H1 (cell line): ENCODE measurements around the gene ZNF396. TPM values are rescaled to one million over a fixed set of nuclear protein-coding genes. Genes with fewer than 3 reads are reported as not detected.

Source experiments
- CTCF ChIA-PET: fragments of 300-600 bp; sonication (Branson Sonifier 250); formaldehyde crosslinking; loops from one replicate; lab custom pipeline; 2021; ENCODE audit not compliant: partially characterized antibody; lab: Charles Lee
- POLR2A ChIA-PET: fragments of 300-600 bp; sonication (Branson Sonifier 250); formaldehyde crosslinking; loops from one replicate; lab custom pipeline; 2021; ENCODE audit warnings: inconsistent platforms; ENCODE audit not compliant: partially characterized antibody; lab: Charles Lee
- DNase-seq, 2 experiments: peaks; one replicate each; pipeline versions ENCODE4 v3.0.0 to v3.0.0-alpha.2; 2010 to 2022; ENCODE audit warnings: low spot score in 2 of 2, low read depth in 1 of 2, mixed read lengths in 1 of 2
- FAIRE-seq: peaks from 2 replicates; lab custom pipeline; 2011; peaks lifted over from hg19 to GRCh38; lab: Jason Lieb, UNC
- H2AFZ ChIP-seq: 2 replicates; pipeline ENCODE4 v1.8.1; 2012; ENCODE audit warnings: low read length, inconsistent platforms
- H2AK5ac ChIP-seq: 2 replicates; pipeline ENCODE4 v1.6.1; 2013; ENCODE audit warnings: low read depth, low read length
- H2BK120ac ChIP-seq: replicated peaks from 2 replicates; pipeline ENCODE3; 2013; ENCODE audit warnings: low read depth, low read length, inconsistent platforms
- H2BK12ac ChIP-seq: 2 replicates; pipeline ENCODE4 v1.6.1; 2013; ENCODE audit warnings: low read depth, low read length
- H2BK15ac ChIP-seq: 2 replicates; pipeline ENCODE4 v1.6.1; 2013; ENCODE audit warnings: low read length
- H2BK20ac ChIP-seq: 2 replicates; pipeline ENCODE4 v1.6.1; 2013; ENCODE audit warnings: low read length
- H2BK5ac ChIP-seq: 2 replicates; pipeline ENCODE4 v1.6.1; 2013; ENCODE audit warnings: low read depth, low read length
- H3K14ac ChIP-seq: 2 replicates; pipeline ENCODE4 v1.6.1; 2013; ENCODE audit warnings: inconsistent platforms; ENCODE audit not compliant: insufficient read length
- H3K18ac ChIP-seq: 2 replicates; pipeline ENCODE4 v1.6.1; 2013; ENCODE audit warnings: low read length; ENCODE audit errors: extremely low read depth
- H3K23ac ChIP-seq: 2 replicates; pipeline ENCODE4 v1.6.1; 2013; ENCODE audit warnings: inconsistent platforms; ENCODE audit not compliant: insufficient read length
- H3K23me2 ChIP-seq: 2 replicates; pipeline ENCODE4 v1.6.1; 2013; ENCODE audit warnings: low read depth, low read length
- H3K27ac ChIP-seq: 2 replicates; pipeline ENCODE4 v1.6.1; 2011; ENCODE audit warnings: low read depth, low read length, inconsistent platforms
- H3K27me3 ChIP-seq, 4 experiments: replicated peaks in 1 of 4; 1 replicate in 1 of 4; 2 replicates in 3 of 4; pipeline versions ENCODE4 v1.6.1 to v1.8.1; 2011 to 2013; ENCODE audit warnings: low read length in 3 of 4, mild to moderate bottlenecking in 3 of 4, inconsistent platforms in 2 of 4, mixed read lengths in 2 of 4, moderate library complexity in 1 of 4; ENCODE audit not compliant: control insufficient read depth in 3 of 4, insufficient read depth in 3 of 4; ENCODE audit errors: extremely low read depth in 1 of 4
- H3K36me3 ChIP-seq, 4 experiments: 2 replicates each; pipeline versions ENCODE4 v1.6.1 to v1.8.1; 2011 to 2013; ENCODE audit warnings: mild to moderate bottlenecking in 4 of 4, low read length in 3 of 4, moderate library complexity in 2 of 4, control low read depth in 1 of 4, inconsistent platforms in 1 of 4; ENCODE audit not compliant: insufficient read depth in 4 of 4, control insufficient read depth in 2 of 4
- H3K4ac ChIP-seq: replicated peaks from 2 replicates; pipeline ENCODE3; 2013; ENCODE audit warnings: low read length, low read depth, mixed read lengths, inconsistent platforms; ENCODE audit not compliant: insufficient read length
- H3K4me1 ChIP-seq, 4 experiments: replicated peaks in 1 of 4; 1 replicate in 1 of 4; 2 replicates in 3 of 4; pipeline versions ENCODE4 v1.6.1 to v1.8.1; 2011 to 2013; ENCODE audit warnings: low read length in 3 of 4, inconsistent platforms in 2 of 4, mixed read lengths in 1 of 4; ENCODE audit not compliant: insufficient read depth in 4 of 4, control insufficient read depth in 3 of 4
- H3K4me2 ChIP-seq, 2 experiments: 2 replicates each; pipeline versions ENCODE4 v1.6.1 to v1.8.1; 2011 to 2013; ENCODE audit warnings: low read depth in 2 of 2, low read length in 2 of 2, control low read depth in 1 of 2, inconsistent platforms in 1 of 2, mild to moderate bottlenecking in 1 of 2; ENCODE audit not compliant: insufficient read depth in 1 of 2
- H3K4me3 ChIP-seq, 4 experiments: fragments of 200-600, 300-600 bp in 1 of 4; sonication (generic), shearing (Covaris generic), sonication (Bioruptor Twin) in 1 of 4; 2 replicates each; pipeline versions ENCODE4 v1.5.1 to v1.8.1; 2011 to 2016; ENCODE audit warnings: low read length in 4 of 4, low read depth in 3 of 4, control low read depth in 2 of 4, inconsistent platforms in 2 of 4, mild to moderate bottlenecking in 2 of 4, mixed read lengths in 1 of 4, moderate library complexity in 1 of 4; ENCODE audit not compliant: insufficient read depth in 2 of 4; ENCODE audit errors: extremely low read depth in 1 of 4
- H3K56ac ChIP-seq: replicated peaks from 2 replicates; pipeline ENCODE3; 2013; ENCODE audit warnings: low read depth, mild to moderate bottlenecking, mixed read lengths, low read length, inconsistent platforms; ENCODE audit not compliant: insufficient read length
- H3K79me1 ChIP-seq: 2 replicates; pipeline ENCODE4 v1.6.1; 2013; ENCODE audit warnings: low read depth, low read length, control low read depth
- H3K79me2 ChIP-seq, 2 experiments: 2 replicates each; pipeline versions ENCODE4 v1.6.1 to v1.8.1; 2012 to 2013; ENCODE audit warnings: low read length in 2 of 2, mild to moderate bottlenecking in 2 of 2, inconsistent platforms in 1 of 2; ENCODE audit not compliant: insufficient read depth in 2 of 2, control insufficient read depth in 1 of 2
- H3K9ac ChIP-seq, 4 experiments: replicated peaks in 1 of 4; 1 replicate in 1 of 4; 2 replicates in 3 of 4; pipeline versions ENCODE4 v1.6.1 to v1.8.1; 2011 to 2013; ENCODE audit warnings: low read depth in 3 of 4, low read length in 3 of 4, control low read depth in 2 of 4, mild to moderate bottlenecking in 2 of 4, moderate library complexity in 2 of 4, inconsistent platforms in 1 of 4; ENCODE audit errors: extremely low read depth in 1 of 4
- H3K9me3 ChIP-seq, 2 experiments: 2 replicates each; pipeline versions ENCODE4 v1.6.1 to v1.8.1; 2012 to 2013; ENCODE audit warnings: mild to moderate bottlenecking in 2 of 2, moderate library complexity in 2 of 2, control low read depth in 1 of 2, inconsistent platforms in 1 of 2, low read depth in 1 of 2, low read length in 1 of 2, mixed read lengths in 1 of 2; ENCODE audit not compliant: insufficient read depth in 2 of 2
- H4K20me1 ChIP-seq, 2 experiments: replicated peaks in 1 of 2; 2 replicates each; pipeline versions ENCODE3 to v1.8.1; 2011 to 2013; ENCODE audit warnings: inconsistent platforms in 2 of 2, low read length in 2 of 2, mild to moderate bottlenecking in 1 of 2; ENCODE audit not compliant: insufficient read depth in 2 of 2, control insufficient read depth in 1 of 2
- H4K5ac ChIP-seq: 2 replicates; pipeline ENCODE4 v1.6.1; 2013; ENCODE audit warnings: low read length, low read depth, mixed read lengths, inconsistent platforms; ENCODE audit not compliant: insufficient read length
- H4K8ac ChIP-seq: 2 replicates; pipeline ENCODE4 v1.8.0; 2013; ENCODE audit warnings: mild to moderate bottlenecking, moderate library complexity, low read length, inconsistent platforms; ENCODE audit not compliant: insufficient read depth; ENCODE audit errors: extremely low read depth
- H4K91ac ChIP-seq: replicated peaks from 2 replicates; pipeline ENCODE3; 2013; ENCODE audit warnings: low read length, mixed read lengths, inconsistent platforms; ENCODE audit not compliant: insufficient read length
- BACH1 ChIP-seq: IDR thresholded peaks from 2 replicates; pipeline ENCODE4 v1.6.1; 2012; ENCODE audit warnings: low read length, improper control_type of control experiment
- CEBPB ChIP-seq: IDR thresholded peaks from 2 replicates; pipeline ENCODE4 v1.6.1; 2012; ENCODE audit warnings: low read depth, low read length
- CHD1 ChIP-seq: IDR thresholded peaks from 2 replicates; pipeline ENCODE4 v1.6.1; 2012; ENCODE audit warnings: low read depth, low read length, improper control_type of control experiment
- CREB1 ChIP-seq: IDR thresholded peaks from 2 replicates; pipeline ENCODE4 v1.6.1; 2012; ENCODE audit warnings: inconsistent platforms
- GTF2F1 ChIP-seq: IDR thresholded peaks from 2 replicates; pipeline ENCODE4 v1.6.1; 2012; ENCODE audit warnings: low read depth, low read length, improper control_type of control experiment, borderline replicate concordance
- SAP30 ChIP-seq: fragments of 300-600 bp; sonication (generic); IDR thresholded peaks from 2 replicates; pipeline ENCODE4 v1.7.1; 2012; ENCODE audit warnings: low read length, moderate library complexity, mild to moderate bottlenecking, inconsistent platforms; ENCODE audit not compliant: insufficient read depth, insufficient replicate concordance
- TAF1 ChIP-seq: IDR thresholded peaks from 2 replicates; pipeline ENCODE4 v1.6.1; 2011; ENCODE audit warnings: mild to moderate bottlenecking, low read depth, low read length
- TAF7 ChIP-seq: optimal IDR thresholded peaks from 2 replicates; pipeline ENCODE3; 2011; ENCODE audit warnings: low read depth, mild to moderate bottlenecking, inconsistent platforms, low read length, moderate library complexity, borderline replicate concordance
- USF2 ChIP-seq: IDR thresholded peaks from 2 replicates; pipeline ENCODE4 v1.6.1; 2011; ENCODE audit warnings: low read length, improper control_type of control experiment
- WGBS, 2 experiments: shearing (Covaris generic) in 1 of 2; methylation state at CpG; one replicate each; pipeline versions ENCODE4 v1.1.6 to v1.1.7; 2013 to 2015; ENCODE audit warnings: low lambda C conversion rate in 2 of 2, mixed read lengths in 2 of 2, inconsistent platforms in 1 of 2, low coverage in 1 of 2, missing lambda C conversion rate in 1 of 2; ENCODE audit not compliant: insufficient replicate concordance in 2 of 2, insufficient coverage in 1 of 2, insufficient read length in 1 of 2; ENCODE audit errors: extremely low coverage in 1 of 2, missing lambda C conversion rate in 1 of 2; 5-methylcytosine and 5-hydroxymethylcytosine counted together
- polyA plus RNA-seq, 7 experiments: library from polyadenylated mRNA; depleted of rRNA in 3 of 7; stranded (reverse) in 5 of 7; unstranded in 2 of 7; fragments of >200 nt in 5 of 7; fragments of 200-250 nt in 2 of 7; gene quantifications; 1 replicate in 5 of 7; 2 replicates in 1 of 7; 4 replicates in 1 of 7; pipeline versions ENCODE4 v1.2.1 to v1.2.3, GENCODE V29; 2011 to 2013; ENCODE audit warnings: missing spikeins in 2 of 7, mixed read lengths in 2 of 7
- total RNA-seq: library from RNA; stranded (reverse); fragmentation: NEBNext Ultra II Directional; extraction: Animal tissue kit (Norgen Biotek cat#: 25700); gene quantifications from 2 replicates; pipeline ENCODE4 v1.2.1, GENCODE V29; 2021

Gene ZNF396
- total and polyA plus RNA-seq, 2 of the 8 experiments (the other 6 are each of a cell fraction or from before 2014, with no cell fraction given): 0.44 to 0.74 TPM

GRCh38 chr18:35379421-35379820 lies 2.3 kb upstream of the ZNF396 start:
- Histone ChIP-seq H2BK120ac (no peak overlapping the region), H3K4me1 (peaks cover 0 to 3% (median 1%) of the 10 kb centered on the region in 4 experiments; a peak in 3 of 7 replicates), H3K9me3 (peaks cover 0 to 8% of the 10 kb centered on the region in 2 experiments; a peak in 1 of 4 replicates), H3K4ac (no peak overlapping the region), H3K23ac (no peak overlapping the region), H4K8ac (no peak overlapping the region), H2BK12ac (no peak overlapping the region), H3K18ac (no peak overlapping the region), H3K27me3 (peaks cover 0 to 8% (median 4%) of the 10 kb centered on the region in 4 experiments; a peak in 4 of 7 replicates), H3K79me2 (no peaks in the 10 kb centered on the region), H2AFZ (no peak overlapping the region), H3K4me3 (no peak overlapping the region), H3K9ac (no peak overlapping the region), H2AK5ac (no peak overlapping the region), H4K91ac (no peak overlapping the region), H3K14ac (no peak overlapping the region), H3K79me1 (no peaks in the 10 kb centered on the region), H3K4me2 (no peak overlapping the region), H2BK20ac (no peak overlapping the region), H3K36me3 (no peaks in the 10 kb centered on the region), H3K23me2 (peaks cover 5% of the 10 kb centered on the region; the same call in 1 of the 2 replicates), H4K20me1 (no peaks in the 10 kb centered on the region), H3K56ac (no peak overlapping the region), H4K5ac (no peak overlapping the region), H2BK15ac (no peak overlapping the region), H2BK5ac (no peak overlapping the region), H3K27ac (no peak overlapping the region)
- DNase-seq (no peak), FAIRE-seq (no peak)
- ChIA-PET POLR2A (interaction anchor here (1.0 kb wide), 1 partner anchor 140 kb away, joined by 3 read pairs; no protein-coding TSS in a partner anchor), CTCF (no interaction called here)
- TF ChIP-seq BACH1 (no peak), CHD1 (no peak), CEBPB (no peak), GTF2F1 (no peak), TAF1 (no peak), TAF7 (no peak), USF2 (no peak), CREB1 (no peak), SAP30 (no peak)
- WGBS, 2 experiments: 81% methylated on average over 2 of the region's 2 CpGs; no CpG with 5 or more reads in 1 of the 2 experiments
